ENCODE results near the gene CCDC92.
"Not testable (repeated sequence)": the region's sequence is repeated elsewhere in the genome, so short reads cannot be mapped to it uniquely, and the experiment has no call there.

Gene CCDC92

GRCh38 chr12:123949770-123950165 lies 22.9 kb downstream of the CCDC92 start:
- no peak for DNase-seq (ENCODE audit: low read depth, low spot score)

GRCh38 chr12:123948796-123949769 lies 23.5 kb downstream of the CCDC92 start:
- DNase-seq (ENCODE audit: low read depth, low spot score), result no peak

GRCh38 chr12:123948401-123948795 lies 24.2 kb downstream of the CCDC92 start:
- no peak for DNase-seq (ENCODE audit: low read depth, low spot score)

GRCh38 chr12:123947531-123947930 lies 25.1 kb downstream of the CCDC92 start:
- DNase-seq (ENCODE audit: low read depth, low spot score), result not testable (repeated sequence)

GRCh38 chr12:123946516-123947505 lies 25.8 kb downstream of the CCDC92 start:
- DNase-seq (ENCODE audit: low read depth, low spot score), result not testable (repeated sequence)

- DNase-seq (ENCODE audit: low read depth, low spot score), result no peak
Observed at GRCh38 chr12:123946152-123946515, 26.5 kb downstream of the CCDC92 start.

- no peak for DNase-seq (ENCODE audit: low read depth, low spot score)
Observed at GRCh38 chr12:123945287-123946151, 27.1 kb downstream of the CCDC92 start.

- no peak for DNase-seq (ENCODE audit: low read depth, low spot score)
Observed at GRCh38 chr12:123944696-123945095, 27.9 kb downstream of the CCDC92 start.

- DNase-seq (ENCODE audit: low read depth, low spot score), result no peak
Observed at GRCh38 chr12:123943816-123944215, 28.8 kb downstream of the CCDC92 start.

- DNase-seq (ENCODE audit: low read depth, low spot score), result no peak
Observed at GRCh38 chr12:123942911-123943648, 29.6 kb downstream of the CCDC92 start.

GRCh38 chr12:123942238-123942653 lies 30.4 kb downstream of the CCDC92 start:
- peak; percentile 45 for DNase-seq (ENCODE audit: low read depth, low spot score)

- no peak for DNase-seq (ENCODE audit: low read depth, low spot score)
Observed at GRCh38 chr12:123941624-123942237, 30.9 kb downstream of the CCDC92 start.

GRCh38 chr12:123941000-123941399 lies 31.6 kb downstream of the CCDC92 start:
- DNase-seq (ENCODE audit: low read depth, low spot score), result no peak

- no peak for DNase-seq (ENCODE audit: low read depth, low spot score)
Observed at GRCh38 chr12:123940627-123940966, 32.0 kb downstream of the CCDC92 start.

GRCh38 chr12:123939716-123940626 lies 32.7 kb downstream of the CCDC92 start:
- no peak for DNase-seq (ENCODE audit: low read depth, low spot score)

GRCh38 chr12:123938679-123939480 lies 33.8 kb downstream of the CCDC92 start:
- DNase-seq (ENCODE audit: low read depth, low spot score), result no peak

GRCh38 chr12:123937707-123938591 lies 34.7 kb downstream of the CCDC92 start:
- DNase-seq (ENCODE audit: low read depth, low spot score), result no peak

All from smooth muscle cell of the brain vasculature (primary cell).